ENCODE measurements around the gene HBD. TPM values are rescaled to one million over a fixed set of nuclear protein-coding genes. Genes with fewer than 3 reads are reported as not detected.

HBD gene
- total RNA-seq, 1 experiment from 2014 or later: not detected

DNA sequence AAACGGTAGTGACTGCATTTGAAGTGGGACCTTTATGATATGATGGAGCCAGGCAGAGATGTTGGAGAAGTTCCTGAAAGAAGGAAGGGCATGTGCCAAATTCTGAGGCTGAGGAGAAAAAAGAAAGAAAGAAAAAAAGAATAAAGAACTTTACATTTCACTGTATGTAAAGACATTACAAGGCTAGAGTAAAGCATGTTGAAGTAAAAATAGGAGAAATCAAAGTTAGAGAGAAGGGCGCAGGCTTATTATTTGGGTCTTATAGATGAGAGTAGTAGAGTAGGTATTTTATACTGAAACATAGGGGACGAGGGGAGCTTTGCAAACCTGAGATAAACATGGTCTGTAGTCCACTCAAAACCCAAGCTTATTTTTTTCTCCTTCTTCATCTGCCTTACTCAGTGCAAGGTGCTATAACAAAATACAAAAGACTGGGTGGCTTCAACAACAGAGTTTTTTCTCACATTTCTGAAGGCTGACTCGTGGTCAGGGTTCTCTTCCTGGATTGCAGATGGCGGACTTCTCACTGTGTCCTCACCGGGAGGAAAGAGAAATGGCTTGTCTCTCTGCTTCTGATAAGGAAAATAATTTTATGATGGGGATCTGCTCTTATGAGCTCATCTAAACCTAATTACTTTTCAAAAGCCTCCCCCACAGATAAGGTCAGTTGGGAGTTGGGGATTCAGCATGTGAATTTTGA is 12.6 kb upstream of the HBD start:
- no TSS peak for BruUV-seq (replicated peaks)
- Mint-ChIP-seq H3K9me3 (ENCODE audit: unreplicated experiment) (no peaks in the 10 kb centered on the region), H3K27me3 (ENCODE audit: insufficient read depth, unreplicated experiment) (peaks cover 24% of the 10 kb centered on the region), H3K4me3 (ENCODE audit: unreplicated experiment) (no peak overlapping the region), H3K36me3 (ENCODE audit: insufficient read depth, unreplicated experiment) (no peaks in the 10 kb centered on the region), H3K4me1 (ENCODE audit: low read depth, unreplicated experiment) (no peaks in the 10 kb centered on the region), H3K27ac (ENCODE audit: unreplicated experiment) (no peak overlapping the region)
- Histone ChIP-seq H3K27me3 (replicated peaks; ENCODE audit: control insufficient read depth, insufficient read depth, low read length) (no peaks in the 10 kb centered on the region), H3K9me3 (no peaks in the 10 kb centered on the region), H3K4me1 (no peaks in the 10 kb centered on the region), H3K4me3 (ENCODE audit: low read depth, low read length) (no peak overlapping the region), H3K36me3 (ENCODE audit: control insufficient read depth, insufficient read depth, low read length) (no peaks in the 10 kb centered on the region)
- intact Hi-C loops (cut with micrococcal nuclease; ENCODE audit: unreplicated experiment): no loop called here
- ChIA-PET CTCF (no interaction called here), POLR2A (no interaction called here)
- TF ChIP-seq, protein P1, sequence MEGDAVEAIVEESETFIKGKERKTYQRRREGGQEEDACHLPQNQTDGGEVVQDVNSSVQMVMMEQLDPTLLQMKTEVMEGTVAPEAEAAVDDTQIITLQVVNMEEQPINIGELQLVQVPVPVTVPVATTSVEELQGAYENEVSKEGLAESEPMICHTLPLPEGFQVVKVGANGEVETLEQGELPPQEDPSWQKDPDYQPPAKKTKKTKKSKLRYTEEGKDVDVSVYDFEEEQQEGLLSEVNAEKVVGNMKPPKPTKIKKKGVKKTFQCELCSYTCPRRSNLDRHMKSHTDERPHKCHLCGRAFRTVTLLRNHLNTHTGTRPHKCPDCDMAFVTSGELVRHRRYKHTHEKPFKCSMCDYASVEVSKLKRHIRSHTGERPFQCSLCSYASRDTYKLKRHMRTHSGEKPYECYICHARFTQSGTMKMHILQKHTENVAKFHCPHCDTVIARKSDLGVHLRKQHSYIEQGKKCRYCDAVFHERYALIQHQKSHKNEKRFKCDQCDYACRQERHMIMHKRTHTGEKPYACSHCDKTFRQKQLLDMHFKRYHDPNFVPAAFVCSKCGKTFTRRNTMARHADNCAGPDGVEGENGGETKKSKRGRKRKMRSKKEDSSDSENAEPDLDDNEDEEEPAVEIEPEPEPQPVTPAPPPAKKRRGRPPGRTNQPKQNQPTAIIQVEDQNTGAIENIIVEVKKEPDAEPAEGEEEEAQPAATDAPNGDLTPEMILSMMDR (IDR thresholded peaks at IDR 0.05; ENCODE audit: insufficient read depth in 1 of 2, low read depth in 1 of 2, low read length in 1 of 2, severe bottlenecking in 1 of 2, unreplicated experiment in 1 of 2): no peak
- DNase-seq: no peak

DNA sequence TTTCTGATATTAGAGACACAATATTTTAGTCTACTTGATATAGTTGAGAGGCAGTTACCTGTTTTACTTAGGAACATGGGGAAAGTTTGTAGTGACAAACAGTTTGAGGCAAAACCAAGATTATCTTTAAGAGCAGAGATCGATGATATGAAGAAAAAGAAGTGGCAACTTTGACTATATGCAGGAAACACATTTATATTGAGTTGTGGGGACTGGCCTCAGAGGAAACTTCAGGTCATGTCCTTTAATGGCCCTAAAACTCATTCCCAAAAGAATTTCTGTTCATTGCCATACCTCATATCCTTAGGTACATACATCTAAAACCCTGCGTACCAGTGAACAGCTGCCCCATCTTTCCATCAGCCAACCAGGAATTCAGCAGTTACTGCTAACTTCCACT is 10.9 kb upstream of the HBD start:
- H3K9me3 ChIP-seq: no peaks in the 10 kb centered on the region
- Mint-ChIP-seq H3K27me3 (ENCODE audit: insufficient read depth, unreplicated experiment) (peaks cover 20% of the 10 kb centered on the region), H3K27ac (ENCODE audit: unreplicated experiment) (no peak overlapping the region), H3K4me3 (ENCODE audit: unreplicated experiment) (no peak overlapping the region), H3K36me3 (ENCODE audit: insufficient read depth, unreplicated experiment) (no peaks in the 10 kb centered on the region), H3K9me3 (ENCODE audit: unreplicated experiment) (no peaks in the 10 kb centered on the region), H3K4me1 (ENCODE audit: low read depth, unreplicated experiment) (no peaks in the 10 kb centered on the region)
- H3K36me3 ChIP-seq (ENCODE audit: control insufficient read depth, insufficient read depth, low read length): no peaks in the 10 kb centered on the region
- TF ChIP-seq, protein P1 (IDR thresholded peaks at IDR 0.05; ENCODE audit: insufficient read depth in 1 of 2, low read depth in 1 of 2, low read length in 1 of 2, severe bottlenecking in 1 of 2, unreplicated experiment in 1 of 2): no peak
- H3K4me3 ChIP-seq (ENCODE audit: low read depth, low read length): no peak overlapping the region
- POLR2A ChIA-PET: no interaction called here
- no peaks in the 10 kb centered on the region for H3K27me3 ChIP-seq (replicated peaks; ENCODE audit: control insufficient read depth, insufficient read depth, low read length)
- DNase-seq: no peak
- CTCF ChIA-PET: no interaction called here
- no TSS peak for BruUV-seq (replicated peaks)
- H3K4me1 ChIP-seq: no peaks in the 10 kb centered on the region
- intact Hi-C loops (cut with micrococcal nuclease; ENCODE audit: unreplicated experiment): no loop called here

DNA sequence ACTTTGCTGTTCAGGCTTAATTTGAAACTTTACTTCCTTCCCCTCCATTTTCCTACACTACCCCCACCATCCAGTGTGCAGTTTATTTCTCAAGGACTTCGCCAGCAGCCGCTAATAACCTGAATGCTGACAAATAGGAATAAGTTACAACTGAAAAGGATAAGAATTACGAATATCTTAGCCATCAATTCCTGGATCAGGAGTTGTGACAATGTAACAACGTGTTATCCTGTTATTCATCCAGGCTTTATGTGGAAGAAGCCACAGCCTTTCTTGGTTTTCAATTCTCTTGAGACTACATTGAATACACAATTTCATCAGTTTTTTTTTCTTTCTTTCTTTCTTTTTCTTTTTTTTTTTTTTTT is 9.5 kb upstream of the HBD start:
- H3K4me3 Mint-ChIP-seq (ENCODE audit: unreplicated experiment): no peak overlapping the region
- CTCF ChIA-PET: no interaction called here

More for the DNA sequence above, 9.5 kb upstream of the HBD start:
- Mint-ChIP-seq H3K9me3 (ENCODE audit: unreplicated experiment) (no peaks in the 10 kb centered on the region), H3K27me3 (ENCODE audit: insufficient read depth, unreplicated experiment) (peaks cover 20% of the 10 kb centered on the region), H3K36me3 (ENCODE audit: insufficient read depth, unreplicated experiment) (no peaks in the 10 kb centered on the region), H3K4me1 (ENCODE audit: low read depth, unreplicated experiment) (no peaks in the 10 kb centered on the region), H3K27ac (ENCODE audit: unreplicated experiment) (no peak overlapping the region)
- Histone ChIP-seq H3K9me3 (no peaks in the 10 kb centered on the region), H3K27me3 (replicated peaks; ENCODE audit: control insufficient read depth, insufficient read depth, low read length) (no peaks in the 10 kb centered on the region), H3K4me1 (no peaks in the 10 kb centered on the region), H3K36me3 (ENCODE audit: control insufficient read depth, insufficient read depth, low read length) (no peaks in the 10 kb centered on the region), H3K4me3 (ENCODE audit: low read depth, low read length) (no peak overlapping the region)
- no TSS peak for BruUV-seq (replicated peaks)
- DNase-seq: no peak
- intact Hi-C loops (cut with micrococcal nuclease; ENCODE audit: unreplicated experiment): no loop called here
- TF ChIP-seq, protein P1 (IDR thresholded peaks at IDR 0.05; ENCODE audit: insufficient read depth in 1 of 2, low read depth in 1 of 2, low read length in 1 of 2, severe bottlenecking in 1 of 2, unreplicated experiment in 1 of 2): no peak
- POLR2A ChIA-PET: no interaction called here

Measured in Caco-2 (cell line).